Activated T-cell treated with anti-CD3 and anti-CD28 coated beads, Interleukin-2, amount 50 U/mL, for 72 hours (primary cell): ENCODE data around the gene TP53RK. TPM values are rescaled to one million over a fixed set of nuclear protein-coding genes. Genes with fewer than 3 reads are reported as not detected.
"Not testable (repeated sequence)": the region's sequence is repeated elsewhere in the genome, so short reads cannot be mapped to it uniquely, and the experiment has no call there.

ENCODE experiments used
- ATAC-seq, 2 donors: fragments of 150-1000 bp; cut with Tn5 transposase; replicated peaks in 1 of 2; 2 replicates each; pipeline ENCODE4 v1.10.0; 2021; ENCODE audit warnings: moderate library complexity in 2 of 2, mild to moderate bottlenecking in 1 of 2
- DNase-seq, 2 donors: peaks; one replicate each; pipeline ENCODE4 v3.0.0; 2021 to 2022; ENCODE audit warnings: mixed read lengths in 1 of 2
- H3K27ac Mint-ChIP-seq: one replicate; pipeline ENCODE4 v1.8.0; 2022; ENCODE audit warnings: mild to moderate bottlenecking, moderate library complexity, mixed read lengths
- H3K27me3 Mint-ChIP-seq: one replicate; pipeline ENCODE4 v1.8.0; 2022; ENCODE audit warnings: low read depth, mixed read lengths
- H3K36me3 Mint-ChIP-seq, 2 donors: one replicate each; pipeline ENCODE4 v1.8.0; 2022; ENCODE audit warnings: mixed read lengths in 2 of 2, mild to moderate bottlenecking in 1 of 2; ENCODE audit not compliant: insufficient read depth in 2 of 2
- H3K4me1 Mint-ChIP-seq: one replicate; pipeline ENCODE4 v1.8.0; 2022; ENCODE audit warnings: low read depth, mixed read lengths
- H3K4me3 Mint-ChIP-seq, 2 donors: one replicate each; pipeline ENCODE4 v1.8.0; 2022; ENCODE audit warnings: mild to moderate bottlenecking in 2 of 2, mixed read lengths in 2 of 2, moderate library complexity in 2 of 2
- H3K9me3 Mint-ChIP-seq, 2 donors: one replicate each; pipeline ENCODE4 v1.8.0; 2022; ENCODE audit warnings: mixed read lengths in 2 of 2
- total RNA-seq, 2 donors: library from RNA; stranded (reverse); gene quantifications; one replicate each; pipeline ENCODE4 v1.2.3, GENCODE V29; 2022

TP53RK gene
- total RNA-seq, 2 donors from 2014 or later: 15.6 to 16.7 TPM

DNA sequence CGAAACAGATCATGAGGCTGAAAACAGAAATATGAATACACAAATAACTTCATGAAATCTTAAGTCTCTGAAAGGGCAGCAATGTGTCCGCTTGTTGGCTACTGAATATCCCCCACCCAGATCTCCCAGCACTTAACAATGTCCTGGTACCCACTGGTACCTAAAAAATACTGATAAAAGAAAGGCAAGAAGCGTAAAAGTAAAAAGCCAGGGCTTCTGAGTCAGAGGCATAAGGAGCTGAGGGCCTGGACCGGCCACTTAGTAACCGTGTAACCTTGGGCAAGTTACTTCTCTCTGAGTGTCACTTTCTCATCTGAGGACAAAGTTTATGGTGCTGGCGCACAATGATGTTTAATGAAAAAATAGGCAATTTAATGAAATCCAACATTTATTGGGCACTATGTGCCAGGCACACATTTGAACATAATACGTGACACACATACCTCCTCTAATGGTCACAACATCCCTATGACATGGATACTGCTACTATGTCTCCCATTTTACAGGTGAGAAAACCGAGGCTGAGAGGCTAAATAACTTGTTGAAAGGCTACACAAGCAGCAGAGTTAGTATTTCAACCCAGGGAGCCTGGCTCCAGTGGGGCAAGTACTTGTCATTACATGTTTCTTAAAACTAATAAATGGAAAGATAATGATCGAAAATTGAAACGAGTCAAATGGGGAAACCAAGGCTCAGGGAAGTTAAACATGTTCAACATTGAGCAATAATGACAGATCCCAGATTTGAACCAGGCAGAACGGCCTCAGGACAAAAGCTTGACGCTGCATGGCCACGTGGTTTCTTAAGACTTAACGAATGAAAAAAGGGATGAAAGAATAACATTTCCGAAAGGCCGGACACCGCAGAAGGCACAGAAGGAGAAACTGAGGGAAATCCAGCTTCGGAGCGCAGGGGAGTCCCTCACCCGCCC lies 828 bp downstream of the TP53RK start:
- Mint-ChIP-seq H3K36me3 (peaks cover 11 to 13% of the 10 kb centered on the region in 2 donors), H3K27me3 (no peaks in the 10 kb centered on the region), H3K4me3 (peak overlapping the region; percentile 84 to 91), H3K27ac (peak overlapping the region; percentile 98), H3K9me3 (no peaks in the 10 kb centered on the region), H3K4me1 (peaks cover 54% of the 10 kb centered on the region)
- DNase-seq (no peak), ATAC-seq (no peak)

DNA sequence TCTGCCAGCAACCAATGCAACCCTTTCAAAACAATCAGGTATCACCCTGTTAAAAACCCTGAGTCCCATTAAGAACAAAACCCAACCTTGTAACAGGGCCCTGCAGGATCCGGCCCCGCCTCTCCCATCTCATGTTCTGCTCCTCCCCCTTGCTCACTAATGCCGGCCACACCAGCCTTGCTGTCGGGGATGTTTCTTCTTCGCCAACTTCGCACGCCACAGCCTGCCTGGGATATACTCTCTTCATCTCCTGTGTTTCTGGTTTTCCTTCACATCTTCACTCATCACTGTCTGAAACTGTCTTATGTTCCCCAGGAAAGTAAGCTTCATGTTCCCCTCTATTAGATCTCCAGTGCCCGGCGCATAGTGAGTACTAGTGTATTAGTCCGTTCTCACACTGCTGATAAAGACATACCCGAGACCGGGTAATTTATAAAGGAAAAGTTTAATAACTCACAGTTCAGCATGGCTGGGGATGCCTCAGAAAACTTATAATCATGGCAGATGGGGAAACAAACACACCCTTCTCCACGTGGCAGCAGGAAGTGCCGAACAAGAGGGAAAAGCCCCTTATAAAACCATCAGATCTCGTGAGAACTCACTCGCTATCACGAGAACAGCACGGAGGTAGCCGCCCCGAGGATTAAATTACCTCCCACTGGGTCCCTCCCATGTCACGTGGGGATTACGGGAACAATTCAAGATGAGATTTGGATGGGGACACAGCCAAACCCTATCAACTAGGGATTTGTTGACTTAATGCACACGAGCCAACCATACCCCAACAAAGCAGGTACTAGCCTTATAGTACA lies 5.1 kb downstream of the TP53RK start:
- peaks cover 11 to 13% of the 10 kb centered on the region in 2 donors for H3K36me3 Mint-ChIP-seq
- no peak for DNase-seq
- H3K27me3 Mint-ChIP-seq: no peaks in the 10 kb centered on the region
- H3K27ac Mint-ChIP-seq: no peak overlapping the region
- no peak for ATAC-seq
- peaks cover 62% of the 10 kb centered on the region for H3K4me1 Mint-ChIP-seq
- H3K4me3 Mint-ChIP-seq: no peak overlapping the region
- no peaks in the 10 kb centered on the region for H3K9me3 Mint-ChIP-seq

DNA sequence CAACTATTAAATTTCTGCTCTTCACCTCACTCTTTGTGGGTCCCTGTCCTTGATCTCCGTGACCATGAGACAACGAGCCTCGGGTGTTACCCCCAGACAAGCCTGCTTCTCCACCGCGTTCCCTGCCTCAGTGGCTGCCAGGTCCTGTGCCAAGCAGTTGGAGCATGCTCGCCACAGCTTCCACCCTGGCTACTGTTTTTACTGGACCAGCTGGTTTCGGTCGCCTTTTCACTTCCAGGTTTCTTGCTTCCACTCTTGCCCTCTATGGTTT lies 5.6 kb downstream of the TP53RK start:
- Mint-ChIP-seq H3K27me3 (no peaks in the 10 kb centered on the region), H3K4me1 (peaks cover 62% of the 10 kb centered on the region), H3K9me3 (no peaks in the 10 kb centered on the region), H3K27ac (no peak overlapping the region), H3K36me3 (peaks cover 9 to 11% of the 10 kb centered on the region in 2 donors), H3K4me3 (no peak overlapping the region)
- DNase-seq (no peak), ATAC-seq (no peak)

DNA sequence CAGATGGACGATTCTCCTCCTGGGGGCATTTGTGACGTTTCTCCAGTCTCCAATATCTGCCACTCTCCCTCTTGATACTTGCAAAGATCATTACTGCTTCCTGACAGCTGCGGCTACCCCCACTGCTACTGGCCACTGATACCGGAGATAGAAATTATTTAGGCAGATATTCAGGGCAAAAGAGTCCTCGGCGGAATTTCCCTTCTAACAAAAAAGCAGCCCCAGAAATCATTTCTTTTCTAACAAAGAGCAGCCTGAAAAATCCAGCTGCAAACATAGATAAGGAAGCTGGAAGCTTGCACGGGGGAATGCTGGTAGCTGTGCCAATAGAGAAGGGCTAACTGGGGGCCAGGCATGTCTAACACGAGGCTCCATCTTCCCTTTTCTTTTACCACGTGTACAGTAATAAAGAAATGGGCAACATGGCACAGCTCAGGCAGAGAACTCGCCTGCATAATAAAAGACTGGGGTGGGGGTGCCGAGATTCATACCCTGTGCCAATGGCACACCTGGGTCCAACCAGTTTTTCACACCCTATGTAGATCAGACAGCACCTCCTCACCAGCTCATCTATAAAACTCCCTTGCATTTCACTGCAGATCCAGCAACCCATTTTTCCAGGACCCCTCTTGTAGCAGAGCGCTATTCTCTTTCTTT lies 6.1 kb downstream of the TP53RK start:
- Mint-ChIP-seq H3K36me3 (peaks cover 7% of the 10 kb centered on the region in 2 donors), H3K4me3 (no peak overlapping the region), H3K9me3 (no peaks in the 10 kb centered on the region), H3K27me3 (no peaks in the 10 kb centered on the region), H3K27ac (no peak overlapping the region), H3K4me1 (peaks cover 57% of the 10 kb centered on the region)
- DNase-seq (no peak), ATAC-seq (no peak)

DNA sequence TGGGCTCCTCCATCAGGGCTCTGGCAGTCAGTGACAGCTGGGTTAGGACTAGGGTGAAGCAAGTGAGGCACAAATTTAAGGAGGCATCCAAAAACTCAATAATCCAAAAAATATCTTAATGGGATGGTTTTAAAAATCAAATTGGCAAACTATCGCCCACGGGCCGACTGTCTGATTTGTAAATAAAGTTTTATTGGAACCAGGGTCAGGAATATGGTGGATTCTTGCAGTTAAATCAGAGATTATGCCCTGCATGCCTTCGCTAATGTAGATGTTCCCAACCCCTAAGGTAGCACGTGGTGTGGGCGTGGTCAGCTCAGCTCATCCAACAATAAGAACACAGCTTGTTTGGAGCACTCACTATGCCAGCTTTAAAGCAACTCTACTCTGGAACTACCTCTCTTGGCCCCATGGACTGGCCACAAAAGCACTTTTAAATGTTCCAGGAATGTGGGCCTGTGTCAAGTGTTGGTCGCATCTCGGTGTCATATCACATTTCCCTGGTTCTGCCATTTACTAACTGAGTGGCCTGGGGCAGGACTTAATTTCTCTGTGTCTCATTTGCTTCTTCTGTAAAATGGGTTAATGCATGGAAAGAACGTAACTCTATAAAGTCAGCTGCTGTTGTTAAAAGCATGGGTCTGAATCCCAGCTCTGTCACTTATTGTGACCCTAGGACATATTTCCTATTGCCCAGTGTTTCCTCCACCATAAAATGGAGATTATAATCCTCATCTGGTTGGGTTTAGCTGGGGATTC lies 7.0 kb downstream of the TP53RK start:
- H3K27me3 Mint-ChIP-seq: no peaks in the 10 kb centered on the region
- H3K36me3 Mint-ChIP-seq: peaks cover 7% of the 10 kb centered on the region in 2 donors
- H3K4me1 Mint-ChIP-seq: peaks cover 48% of the 10 kb centered on the region
- H3K9me3 Mint-ChIP-seq: no peaks in the 10 kb centered on the region
- ATAC-seq (no peak), DNase-seq (no peak)
- H3K4me3 Mint-ChIP-seq: no peak overlapping the region
- no peak overlapping the region for H3K27ac Mint-ChIP-seq

DNA sequence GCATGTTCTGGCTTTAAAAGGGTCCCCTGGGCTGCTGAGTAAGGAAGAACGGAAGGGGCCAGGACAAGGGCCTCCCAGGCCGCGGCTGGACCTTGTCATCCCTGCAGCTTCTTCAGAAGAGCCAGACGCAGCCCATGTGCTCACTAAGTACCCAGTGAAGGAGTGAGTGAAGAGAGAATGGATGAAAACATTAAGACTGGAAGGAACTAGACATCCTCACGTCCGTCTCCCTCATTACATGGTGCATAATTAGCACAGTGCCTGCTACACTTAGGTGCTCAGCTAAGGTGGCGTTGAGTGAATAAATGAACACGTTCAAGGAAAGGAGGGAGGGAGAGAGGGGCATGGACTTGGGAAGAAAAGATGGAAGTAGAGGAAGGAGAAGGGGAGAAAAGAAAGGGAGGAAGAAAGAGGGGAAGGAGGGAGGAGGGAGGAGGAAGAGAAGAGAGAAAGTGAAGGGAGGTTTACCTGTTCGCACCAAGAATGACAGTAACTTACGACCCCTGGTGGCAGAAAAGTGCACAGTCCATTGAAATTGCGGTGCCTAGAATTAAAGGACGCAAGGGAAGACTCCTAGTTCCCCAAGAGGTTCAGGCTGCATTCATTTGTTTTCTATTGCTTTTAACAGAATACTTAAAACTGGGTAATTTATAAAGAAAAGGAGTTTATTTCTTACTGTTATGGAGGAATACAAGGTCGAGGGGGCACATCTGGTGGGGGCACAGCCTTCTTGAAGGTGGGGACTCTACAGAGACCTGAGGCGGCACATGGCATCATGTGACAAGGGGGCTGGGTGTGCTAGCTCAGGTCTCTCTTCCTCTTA lies 8.0 kb downstream of the TP53RK start:
- DNase-seq (peak; percentile 64 to 74), ATAC-seq (peak; percentile 60 to 69)
- Mint-ChIP-seq H3K9me3 (no peaks in the 10 kb centered on the region), H3K4me1 (peaks cover 38% of the 10 kb centered on the region), H3K4me3 (no peak overlapping the region), H3K36me3 (peaks cover 6 to 7% of the 10 kb centered on the region in 2 donors), H3K27ac (peak overlapping the region; percentile 82), H3K27me3 (no peaks in the 10 kb centered on the region)

DNA sequence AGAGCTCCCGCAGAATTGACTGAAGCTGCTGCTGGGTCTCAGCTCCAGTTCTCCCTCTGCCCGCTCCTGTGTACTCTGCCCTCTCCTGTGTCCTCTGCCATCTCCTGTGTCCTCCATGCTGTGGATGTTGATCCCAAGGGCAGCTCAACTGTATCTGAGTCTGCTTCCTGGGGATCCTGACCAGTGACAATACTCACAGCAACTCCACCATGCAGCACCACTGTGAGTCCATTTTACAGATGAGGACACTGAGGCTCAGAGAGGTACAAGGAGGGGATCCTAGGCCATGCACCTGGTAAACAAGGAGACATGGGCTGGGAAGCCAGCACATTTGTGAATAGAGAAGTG lies 8.6 kb downstream of the TP53RK start:
- Mint-ChIP-seq H3K4me3 (no peak overlapping the region), H3K27me3 (no peaks in the 10 kb centered on the region), H3K27ac (no peak overlapping the region), H3K36me3 (peaks cover 4% of the 10 kb centered on the region in 2 donors), H3K9me3 (no peaks in the 10 kb centered on the region), H3K4me1 (peaks cover 32% of the 10 kb centered on the region)
- no peak for DNase-seq
- no peak for ATAC-seq

DNA sequence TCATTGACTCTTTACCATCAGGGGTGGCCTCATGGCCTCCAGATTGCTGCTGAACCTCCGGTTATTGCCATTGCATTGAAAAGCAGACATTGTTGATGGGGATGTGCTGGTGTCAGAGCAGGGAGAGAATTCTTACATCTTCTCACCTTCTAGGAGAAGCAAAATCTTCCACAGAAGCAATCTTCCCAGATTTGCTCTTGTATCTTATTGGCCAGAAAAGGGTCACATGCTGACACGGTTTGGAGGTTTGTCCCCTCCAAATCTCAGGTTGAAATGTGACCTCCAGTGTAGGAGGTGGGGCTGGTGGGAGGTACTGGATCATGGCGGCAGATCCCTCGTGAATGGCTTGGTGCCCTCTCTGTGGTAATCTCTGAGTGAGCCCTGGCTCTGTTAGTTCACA lies 10.7 kb downstream of the TP53RK start:
- ATAC-seq (no peak), DNase-seq (no peak)
- H3K9me3 Mint-ChIP-seq: no peaks in the 10 kb centered on the region
- H3K4me3 Mint-ChIP-seq: no peak overlapping the region
- H3K36me3 Mint-ChIP-seq: no peaks in the 10 kb centered on the region
- no peak overlapping the region for H3K27ac Mint-ChIP-seq
- no peaks in the 10 kb centered on the region for H3K27me3 Mint-ChIP-seq
- peaks cover 17% of the 10 kb centered on the region for H3K4me1 Mint-ChIP-seq

DNA sequence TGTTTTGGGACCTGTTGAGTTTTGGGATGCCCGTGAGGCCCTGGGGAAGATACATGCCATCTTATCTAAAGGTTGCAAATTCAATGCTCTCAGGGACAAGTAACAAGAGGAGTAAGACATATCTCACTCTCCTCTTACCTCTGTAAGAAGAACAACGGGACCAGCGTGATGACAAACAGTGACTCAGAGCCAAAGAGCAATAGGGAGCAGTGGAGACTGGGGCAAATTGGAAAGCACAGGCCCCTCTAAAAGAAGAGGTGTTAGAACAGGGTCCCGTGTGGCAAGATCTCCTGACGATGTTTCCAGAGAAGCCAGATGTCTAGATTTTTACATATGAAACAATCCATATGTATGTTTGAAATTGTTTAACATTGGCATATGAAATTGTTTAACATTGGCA lies 11.6 kb downstream of the TP53RK start:
- H3K36me3 Mint-ChIP-seq: no peaks in the 10 kb centered on the region
- peaks cover 11% of the 10 kb centered on the region for H3K4me1 Mint-ChIP-seq
- ATAC-seq: no peak
- H3K9me3 Mint-ChIP-seq: no peaks in the 10 kb centered on the region
- H3K4me3 Mint-ChIP-seq: no peak overlapping the region
- H3K27ac Mint-ChIP-seq: no peak overlapping the region
- DNase-seq: no peak
- H3K27me3 Mint-ChIP-seq: no peaks in the 10 kb centered on the region

DNA sequence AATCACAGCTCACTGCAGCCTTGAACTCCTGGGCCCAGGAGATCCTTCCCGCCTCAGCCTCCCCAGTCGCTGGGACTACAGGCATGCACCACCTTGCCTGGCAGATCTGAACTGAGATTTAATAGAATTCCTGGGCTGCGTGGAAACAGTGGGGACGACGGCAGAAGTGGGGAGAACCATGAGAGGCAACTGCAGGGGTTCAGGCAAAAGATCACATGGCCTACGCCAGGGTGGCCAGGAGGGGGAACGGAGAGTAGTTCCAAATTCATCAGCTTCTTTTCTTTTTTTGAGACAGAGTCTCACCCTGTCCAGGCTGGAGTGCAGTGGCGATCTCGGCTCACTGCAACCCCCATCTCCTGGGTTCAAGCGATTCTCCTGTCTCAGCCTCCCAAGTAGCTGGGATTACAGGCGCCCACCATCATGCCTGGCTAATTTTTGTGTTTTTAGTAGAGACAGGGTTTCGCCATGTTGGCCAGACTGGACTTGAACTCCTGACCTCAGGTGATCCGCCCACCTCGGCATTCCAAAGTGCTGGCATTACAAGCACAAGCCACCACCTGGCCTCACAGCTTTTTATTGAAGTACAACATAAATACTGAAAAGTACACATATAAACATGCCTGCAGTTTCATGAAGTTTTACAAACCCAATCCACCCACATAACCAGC lies 12.5 kb downstream of the TP53RK start:
- H3K27me3 Mint-ChIP-seq, H3K9me3 Mint-ChIP-seq, ATAC-seq, H3K36me3 Mint-ChIP-seq, DNase-seq, H3K4me3 Mint-ChIP-seq, H3K27ac Mint-ChIP-seq: not testable (repeated sequence)
- H3K4me1 Mint-ChIP-seq: peaks cover 11% of the 10 kb centered on the region

DNA sequence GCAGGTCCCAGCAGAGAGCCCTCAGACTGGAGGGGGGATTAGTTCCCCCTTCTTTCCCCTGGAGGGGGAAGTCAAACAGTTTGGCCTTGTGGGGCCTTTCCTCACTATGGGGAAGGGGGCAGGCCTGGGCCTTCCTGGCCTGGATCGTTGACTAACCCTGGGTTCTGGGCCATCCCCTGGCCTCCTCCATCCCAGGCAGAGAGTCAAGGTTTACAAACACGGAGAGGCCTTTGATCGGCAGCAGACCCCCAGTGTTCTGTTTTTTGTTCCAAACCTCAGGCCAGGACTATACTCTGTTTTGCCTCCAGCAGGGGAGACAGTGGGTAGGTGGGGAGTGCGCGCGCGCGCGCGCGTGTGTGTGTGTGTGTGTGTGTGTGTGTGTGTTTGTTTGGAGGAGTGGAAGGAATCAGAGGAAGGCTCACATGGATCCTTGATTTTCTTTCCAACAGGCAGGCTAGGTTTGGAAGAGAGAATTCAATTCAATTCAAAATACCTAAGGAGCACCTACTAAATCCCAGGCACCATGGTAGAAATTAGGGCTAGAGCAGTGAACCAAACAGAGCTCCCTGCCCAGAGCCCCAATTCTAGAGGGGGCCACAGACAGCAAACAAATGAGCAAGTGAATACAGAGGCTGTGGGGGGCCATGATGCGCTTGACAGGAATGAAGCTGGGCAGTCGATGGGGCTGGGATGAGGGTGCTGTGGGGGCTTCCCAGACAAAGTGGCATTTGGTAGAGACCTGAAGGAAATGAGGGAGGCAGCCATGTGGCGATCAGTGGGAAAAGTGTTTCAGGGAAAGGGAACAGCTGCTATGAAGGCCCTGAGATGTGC lies 14.8 kb downstream of the TP53RK start:
- H3K27ac Mint-ChIP-seq: no peak overlapping the region
- no peaks in the 10 kb centered on the region for H3K27me3 Mint-ChIP-seq
- H3K4me1 Mint-ChIP-seq: no peaks in the 10 kb centered on the region
- peaks cover 8% of the 10 kb centered on the region in 2 donors for H3K9me3 Mint-ChIP-seq
- H3K36me3 Mint-ChIP-seq: peaks cover 6 to 10% of the 10 kb centered on the region in 2 donors
- DNase-seq (no peak), ATAC-seq (no peak)
- H3K4me3 Mint-ChIP-seq: no peak overlapping the region
